CD4-positive, alpha-beta T cell treated with Interleukin-6 for 4 hours (primary cell): ENCODE data around the gene CLECL1.
A peak's percentile ranks its signal among the peaks of the same experiment; 100 is the strongest.
"Not testable (repeated sequence)": the region's sequence is repeated elsewhere in the genome, so short reads cannot be mapped to it uniquely, and the experiment has no call there.

Experiments used
- DNase-seq: peaks from one replicate; pipeline ENCODE4 v3.0.0-alpha.2; 2020; ENCODE audit warnings: mixed read lengths

Gene CLECL1

GRCh38 chr12:9694241-9694640 lies 38.7 kb downstream of the CLECL1 start:
- no peak for DNase-seq

GRCh38 chr12:9692909-9693308 lies 40.0 kb downstream of the CLECL1 start:
- DNase-seq: no peak

GRCh38 chr12:9687228-9687627 lies 45.7 kb downstream of the CLECL1 start:
- peak; percentile 26 for DNase-seq

- DNase-seq: peak; percentile 12
Observed at GRCh38 chr12:9685915-9686314, 47.0 kb downstream of the CLECL1 start.

GRCh38 chr12:9685366-9685765 lies 47.5 kb downstream of the CLECL1 start:
- not testable (repeated sequence) for DNase-seq

GRCh38 chr12:9682949-9683348 lies 49.9 kb downstream of the CLECL1 start:
- not testable (repeated sequence) for DNase-seq

- DNase-seq: not testable (repeated sequence)
Observed at GRCh38 chr12:9682508-9682907, 50.4 kb downstream of the CLECL1 start.

GRCh38 chr12:9674226-9674590 lies 58.7 kb downstream of the CLECL1 start:
- DNase-seq: peak; percentile 57

GRCh38 chr12:9673404-9674225 lies 59.3 kb downstream of the CLECL1 start:
- peak; percentile 73 for DNase-seq
